ENCODE measurements around the gene ARHGAP15.

The ARHGAP15 gene

GRCh38 chr2:143603846-143604565, 474.8 kb downstream of the ARHGAP15 start:
- no peak for DNase-seq

DNA sequence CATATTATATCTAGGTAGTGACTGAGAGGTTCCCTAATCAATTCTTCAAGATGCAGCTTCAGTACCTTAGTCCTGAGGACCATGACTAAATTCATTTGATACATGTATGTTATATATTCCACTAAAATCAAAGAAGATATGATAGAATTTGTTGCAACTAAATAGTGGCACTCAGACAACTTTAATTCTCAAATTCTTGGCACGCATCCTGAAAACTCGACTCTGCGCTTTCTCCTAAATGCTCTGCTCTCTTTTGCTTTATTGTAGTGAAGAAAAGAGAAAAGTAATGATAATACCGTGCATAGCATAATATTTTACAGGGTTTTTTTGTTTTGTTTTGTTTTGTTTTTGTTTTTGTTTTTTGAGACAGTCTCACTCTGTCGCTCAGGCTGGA, 475.3 kb downstream of the ARHGAP15 start:
- no peak for DNase-seq

DNA sequence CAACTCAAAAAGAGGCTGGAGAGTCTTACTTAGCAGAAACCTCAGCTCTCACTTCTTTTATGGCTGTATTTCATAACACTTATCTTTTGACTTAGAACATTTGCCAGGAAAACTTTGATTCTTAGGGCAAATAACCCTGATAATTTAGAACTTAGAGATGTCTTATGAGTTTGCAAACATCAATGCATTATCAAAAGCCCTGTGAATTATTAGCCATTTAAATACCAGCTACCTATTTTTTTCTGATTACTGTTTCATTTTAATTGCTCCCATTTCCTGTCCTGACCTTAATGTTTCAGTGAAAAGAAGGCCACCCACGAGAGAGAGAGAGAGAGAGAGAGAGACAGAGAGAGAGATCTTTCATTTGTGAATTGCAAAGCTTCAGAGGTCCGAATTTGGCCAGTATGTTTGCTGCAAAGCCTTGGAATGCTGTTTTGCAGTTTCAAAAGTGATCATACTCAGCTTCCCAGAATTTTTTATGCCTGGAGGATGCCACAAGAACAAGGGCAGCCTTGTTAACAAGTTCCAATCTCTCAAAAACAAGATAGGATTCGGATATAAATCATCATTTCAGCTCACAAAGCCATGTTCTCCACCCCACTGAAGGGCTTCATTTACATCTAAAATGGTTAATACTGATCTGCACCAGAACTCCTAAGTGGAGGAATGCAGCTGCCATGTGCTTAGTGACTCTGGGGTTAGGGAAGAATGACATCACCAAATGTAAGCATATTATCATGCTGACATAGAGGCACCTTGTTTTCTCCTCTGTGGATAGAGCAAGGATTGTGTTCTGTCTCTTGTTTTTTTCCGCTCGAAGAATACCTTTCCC, 478.2 kb downstream of the ARHGAP15 start:
- no peak for DNase-seq

DNA sequence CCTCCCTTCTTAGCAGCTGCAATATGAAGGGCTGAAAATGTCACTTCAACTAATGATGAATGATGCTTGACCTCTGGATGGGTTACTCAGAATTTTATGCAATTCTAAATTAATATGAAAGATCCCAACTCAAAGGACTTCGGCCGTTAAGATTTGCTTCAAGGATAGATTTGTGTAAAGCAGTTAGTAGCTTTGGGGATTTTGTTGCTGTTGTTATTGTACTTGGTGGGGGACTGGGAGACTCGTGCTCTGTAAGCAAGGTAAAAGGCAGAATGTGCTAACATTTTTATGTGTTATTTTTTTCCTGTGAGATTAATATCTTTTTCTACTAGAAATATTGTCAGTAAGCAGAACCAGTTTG, 478.8 kb downstream of the ARHGAP15 start:
- no peak for DNase-seq

GRCh38 chr2:143608758-143609157, 479.5 kb downstream of the ARHGAP15 start:
- DNase-seq = no peak

GRCh38 chr2:143611336-143611735, 482.1 kb downstream of the ARHGAP15 start:
- no peak for DNase-seq

- no peak for DNase-seq
Observed at GRCh38 chr2:143615562-143615961, 486.3 kb downstream of the ARHGAP15 start.

GRCh38 chr2:143616452-143616851, 487.2 kb downstream of the ARHGAP15 start:
- peak in 2 of 6 experiments; percentile 2 to 8 for DNase-seq

GRCh38 chr2:143617803-143618415, 488.7 kb downstream of the ARHGAP15 start:
- DNase-seq = no peak

- DNase-seq = no peak
Observed at GRCh38 chr2:143622106-143622505, 492.9 kb downstream of the ARHGAP15 start.

DNA sequence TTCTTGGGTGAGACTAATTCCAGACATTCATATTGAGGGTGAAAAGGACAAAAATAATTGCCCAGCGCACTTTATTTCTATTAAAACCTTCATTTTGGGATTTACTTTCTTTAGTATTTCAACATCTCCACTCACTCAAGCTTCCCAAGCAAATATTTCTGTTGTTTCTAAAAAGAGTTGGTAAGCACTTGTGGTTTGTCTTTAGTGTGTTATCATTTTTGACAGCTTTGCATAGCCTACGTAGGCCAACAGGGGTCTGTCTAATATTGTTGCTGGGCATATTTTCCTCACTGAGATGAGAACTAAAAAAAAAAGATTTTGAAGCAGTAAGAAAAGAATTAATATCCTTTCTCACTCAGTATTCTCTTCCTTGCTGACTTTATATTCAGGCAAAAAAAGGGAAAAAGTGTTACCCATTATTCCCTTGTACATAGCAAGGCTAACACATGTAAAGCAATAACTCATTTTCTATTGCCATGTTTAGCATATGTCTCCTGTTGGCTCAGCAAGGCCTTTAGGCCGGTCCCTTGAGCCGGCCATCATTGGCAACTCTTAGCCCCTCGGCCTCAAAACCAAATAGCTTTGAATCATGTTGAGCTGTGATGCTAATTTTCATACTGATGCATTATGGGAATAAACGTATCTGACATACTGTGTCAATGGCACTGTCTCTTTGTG, 494.2 kb downstream of the ARHGAP15 start:
- no peak for DNase-seq

DNA sequence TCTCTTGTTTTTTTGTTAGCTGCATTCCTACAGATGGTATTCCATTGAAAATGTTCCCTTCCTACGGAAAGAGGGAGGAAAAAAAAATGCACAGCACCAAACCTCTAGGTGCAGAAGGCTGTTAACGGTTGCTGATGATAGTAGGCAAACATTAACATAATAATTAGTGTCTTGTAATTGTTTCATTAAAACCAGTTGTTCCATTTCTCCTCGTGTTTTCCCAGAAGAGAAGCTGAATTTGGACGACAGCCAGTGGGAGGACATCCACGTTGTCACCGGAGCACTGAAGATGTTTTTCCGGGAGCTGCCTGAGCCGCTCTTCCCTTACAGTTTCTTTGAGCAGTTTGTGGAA, 494.7 kb downstream of the ARHGAP15 start:
- DNase-seq = no peak

- no peak for DNase-seq
Observed at GRCh38 chr2:143629340-143629739, 500.1 kb downstream of the ARHGAP15 start.

DNA sequence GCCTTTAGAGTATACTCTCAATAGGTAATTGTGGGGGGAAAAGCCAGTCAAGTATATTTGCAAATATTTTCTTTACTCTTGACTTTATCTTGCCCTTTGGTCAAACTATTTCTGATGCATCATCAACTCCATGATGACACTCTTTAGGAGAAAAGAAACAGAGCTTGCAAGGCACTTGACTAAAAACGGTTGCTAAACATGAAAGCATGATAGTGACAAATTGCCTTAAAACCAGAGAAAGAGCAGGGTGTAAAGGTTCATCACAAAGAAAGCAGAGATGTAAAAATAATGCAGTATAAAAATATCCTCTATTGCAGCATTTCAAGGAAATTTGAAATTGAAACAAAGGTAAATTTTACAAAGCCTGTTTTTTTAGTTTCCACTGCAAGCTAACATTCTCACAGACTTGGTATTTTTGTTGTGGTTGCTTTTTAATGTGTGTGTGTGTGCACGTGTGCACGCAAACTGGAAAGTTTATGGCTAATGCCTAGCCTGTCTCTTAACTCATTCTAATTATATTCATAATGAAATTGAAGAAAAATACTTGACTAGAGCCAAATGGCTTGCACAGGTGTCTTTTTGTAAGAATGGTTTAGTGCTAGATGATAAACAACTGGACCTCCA, 503.6 kb downstream of the ARHGAP15 start:
- DNase-seq = no peak

DNA sequence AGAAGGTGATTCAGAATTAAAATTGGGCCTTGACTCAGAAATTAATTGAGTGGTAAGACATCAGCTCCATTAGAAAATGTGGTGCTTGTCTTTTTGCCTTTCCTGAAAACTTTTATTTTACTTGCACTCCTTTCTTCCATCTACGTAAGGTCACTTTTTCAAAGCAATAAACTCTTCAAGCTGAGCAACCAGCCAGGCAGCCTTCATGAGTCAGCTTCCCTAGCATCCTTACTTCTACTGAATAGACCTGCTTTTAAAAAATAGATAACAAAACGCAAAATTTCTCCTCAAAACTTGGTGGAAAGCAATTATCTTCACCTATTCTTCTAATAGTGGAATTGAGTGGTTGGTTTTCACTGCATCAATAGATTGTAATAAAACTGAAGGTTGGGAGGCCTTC, 504.2 kb downstream of the ARHGAP15 start:
- DNase-seq = no peak

DNA sequence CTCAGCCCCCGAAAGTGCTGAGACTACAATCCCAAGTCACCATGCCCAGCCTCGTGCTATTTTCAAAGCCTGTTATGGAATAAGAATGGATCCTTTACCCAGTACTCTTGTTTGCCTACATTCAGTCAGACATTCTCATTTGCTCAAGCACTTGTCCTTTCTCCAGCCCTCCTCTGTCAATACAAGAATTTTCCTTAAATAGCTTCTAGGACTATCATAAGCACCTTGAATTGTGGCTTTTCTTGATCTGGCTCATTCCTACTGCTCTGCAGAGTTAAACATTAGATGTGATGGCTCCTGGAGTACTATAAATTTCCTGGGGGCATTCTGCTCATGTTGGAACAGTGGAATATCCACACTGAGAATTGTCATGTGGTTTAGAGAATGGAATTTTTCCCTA, 506.1 kb downstream of the ARHGAP15 start:
- no peak for DNase-seq

DNA sequence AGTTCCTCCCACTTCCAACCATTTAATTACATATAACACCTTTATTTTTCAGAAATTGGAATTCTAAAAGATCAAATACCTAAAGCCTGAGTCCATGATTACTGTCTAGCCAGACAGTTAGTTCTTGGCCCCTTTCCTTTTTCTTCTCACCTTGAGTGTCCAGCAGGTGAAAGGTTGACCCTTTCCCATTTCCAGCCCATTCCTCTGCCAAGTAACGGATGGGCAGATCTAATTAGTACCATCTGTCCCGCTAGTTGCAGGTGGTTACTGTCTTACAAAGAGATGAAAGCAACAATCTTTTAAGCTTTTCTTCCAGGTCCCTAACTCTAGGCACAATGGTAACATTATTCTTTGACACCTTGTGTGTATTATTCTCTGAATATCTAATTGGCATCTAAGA, 506.7 kb downstream of the ARHGAP15 start:
- DNase-seq = no peak

DNA sequence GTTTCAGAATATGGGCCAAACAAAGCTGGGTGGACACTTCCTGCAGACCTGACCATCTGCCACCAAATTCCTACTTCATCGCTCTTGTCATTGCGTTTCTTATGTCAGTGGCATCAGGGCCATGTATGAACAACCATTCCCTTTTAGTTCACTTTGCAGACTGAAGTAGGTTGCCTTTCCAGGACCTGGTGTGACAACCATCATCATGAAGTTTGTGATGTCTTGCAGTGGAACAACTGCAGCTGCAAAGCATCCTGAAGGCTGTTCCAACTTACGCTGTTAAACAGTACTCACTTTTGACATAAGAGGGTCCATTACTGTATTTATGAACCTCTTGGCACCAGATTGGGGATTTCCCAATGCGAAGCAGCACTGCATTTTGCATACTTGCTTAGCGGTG, 511.6 kb downstream of the ARHGAP15 start:
- no peak for DNase-seq

- DNase-seq = no peak
Observed at GRCh38 chr2:143645921-143646645, 516.9 kb downstream of the ARHGAP15 start.

DNA sequence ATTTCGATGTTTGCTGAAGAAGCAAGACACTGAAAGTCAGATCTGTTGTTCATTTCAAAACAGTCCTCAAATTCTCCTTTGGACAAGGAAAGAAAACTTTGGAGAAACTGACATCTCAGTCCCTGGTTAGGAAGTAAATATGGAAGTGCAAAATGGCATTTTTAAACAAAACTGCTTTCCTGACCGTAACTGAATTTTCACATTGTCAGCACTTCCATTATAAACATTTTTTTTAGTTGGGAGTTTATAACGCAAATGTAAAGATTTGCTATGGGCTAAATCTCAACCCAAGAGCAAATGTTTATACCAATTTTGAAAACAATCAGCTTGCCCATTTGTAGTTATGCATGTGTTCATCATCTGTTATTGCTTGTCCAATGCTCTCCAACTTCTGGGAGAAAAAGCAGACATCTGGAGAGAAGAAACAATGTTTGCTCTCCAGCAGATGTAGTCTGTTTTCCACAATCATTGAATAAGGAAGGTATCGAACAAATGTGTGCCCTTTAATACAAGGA, 520.1 kb downstream of the ARHGAP15 start:
- no peak for DNase-seq

- DNase-seq = no peak
Observed at GRCh38 chr2:143652692-143653091, 523.5 kb downstream of the ARHGAP15 start.

GRCh38 chr2:143668234-143668633, 539.0 kb downstream of the ARHGAP15 start:
- no peak for DNase-seq

All from stimulated activated naive CD4-positive, alpha-beta T cell (primary cell).